Bronchial epithelial cell (primary cell): ENCODE data around the gene HMCES. TPM values are rescaled to one million over a fixed set of nuclear protein-coding genes. Genes with fewer than 3 reads are reported as not detected.
A peak's percentile ranks its signal among the peaks of the same experiment; 100 is the strongest.

ENCODE experiments used
- DNase-seq: peaks from one replicate; pipeline ENCODE4 v3.0.0-alpha.2; 2010; ENCODE audit warnings: low read depth
- FAIRE-seq: peaks from 2 replicates; lab custom pipeline; 2011; peaks lifted over from hg19 to GRCh38; lab: Jason Lieb, UNC
- H3K27me3 ChIP-seq: 2 replicates; pipeline ENCODE4 v1.5.1; 2011; ENCODE audit warnings: low read length; ENCODE audit not compliant: control insufficient read depth, insufficient read depth
- H3K36me3 ChIP-seq: 2 replicates; pipeline ENCODE4 v1.5.1; 2011; ENCODE audit warnings: low read length; ENCODE audit not compliant: control insufficient read depth, insufficient read depth
- H3K4me3 ChIP-seq: 2 replicates; pipeline ENCODE4 v1.5.1; 2011; ENCODE audit warnings: mild to moderate bottlenecking, low read depth, low read length, control low read depth
- total RNA-seq: library from RNA; depleted of rRNA; stranded (reverse); fragments of >200 nt; gene quantifications from 2 replicates; pipeline ENCODE4 v1.2.1, GENCODE V29; 2014
- TF ChIP-seq, protein P1 (sequence below): IDR thresholded peaks from 2 replicates; pipeline ENCODE4 v1.5.1; 2011; ENCODE audit warnings: mild to moderate bottlenecking, moderate library complexity, low read length, control low read depth, inconsistent platforms; ENCODE audit not compliant: insufficient read depth, severe bottlenecking

The HMCES gene
- total RNA-seq, 1 donor from 2014 or later: 30.5 TPM

DNA sequence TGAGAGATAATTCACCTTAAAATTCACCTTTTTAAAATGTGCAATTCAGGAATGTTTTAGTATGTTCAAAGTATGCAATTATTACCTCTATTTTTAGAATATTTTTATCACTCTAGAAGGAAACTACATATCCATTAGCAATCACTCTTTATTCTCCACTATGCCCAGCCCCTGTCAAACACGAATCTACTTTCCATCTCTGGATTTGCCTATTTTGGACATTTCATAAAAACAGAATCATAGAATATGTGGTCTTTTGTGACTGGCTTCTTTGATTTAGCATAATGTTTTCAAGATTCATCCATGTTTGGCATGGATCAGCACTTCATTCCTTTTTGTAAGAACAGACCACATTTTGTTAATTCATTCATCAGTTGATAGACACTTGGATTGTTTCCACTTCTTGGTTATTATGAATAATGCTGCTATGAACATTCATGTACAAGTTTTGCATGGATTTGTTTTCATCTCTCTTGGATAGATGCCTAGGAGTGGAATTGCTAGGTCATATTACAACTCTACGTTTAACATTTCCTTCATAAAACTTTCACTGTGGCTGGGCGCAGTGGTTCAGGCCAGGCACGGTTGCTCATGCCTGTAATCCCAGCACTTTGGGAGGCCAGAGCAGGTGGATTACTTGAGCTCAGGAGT lies 12.7 kb downstream of the HMCES start:
- no peaks in the 10 kb centered on the region for H3K27me3 ChIP-seq
- no peak for DNase-seq
- TF ChIP-seq, protein P1, sequence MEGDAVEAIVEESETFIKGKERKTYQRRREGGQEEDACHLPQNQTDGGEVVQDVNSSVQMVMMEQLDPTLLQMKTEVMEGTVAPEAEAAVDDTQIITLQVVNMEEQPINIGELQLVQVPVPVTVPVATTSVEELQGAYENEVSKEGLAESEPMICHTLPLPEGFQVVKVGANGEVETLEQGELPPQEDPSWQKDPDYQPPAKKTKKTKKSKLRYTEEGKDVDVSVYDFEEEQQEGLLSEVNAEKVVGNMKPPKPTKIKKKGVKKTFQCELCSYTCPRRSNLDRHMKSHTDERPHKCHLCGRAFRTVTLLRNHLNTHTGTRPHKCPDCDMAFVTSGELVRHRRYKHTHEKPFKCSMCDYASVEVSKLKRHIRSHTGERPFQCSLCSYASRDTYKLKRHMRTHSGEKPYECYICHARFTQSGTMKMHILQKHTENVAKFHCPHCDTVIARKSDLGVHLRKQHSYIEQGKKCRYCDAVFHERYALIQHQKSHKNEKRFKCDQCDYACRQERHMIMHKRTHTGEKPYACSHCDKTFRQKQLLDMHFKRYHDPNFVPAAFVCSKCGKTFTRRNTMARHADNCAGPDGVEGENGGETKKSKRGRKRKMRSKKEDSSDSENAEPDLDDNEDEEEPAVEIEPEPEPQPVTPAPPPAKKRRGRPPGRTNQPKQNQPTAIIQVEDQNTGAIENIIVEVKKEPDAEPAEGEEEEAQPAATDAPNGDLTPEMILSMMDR: no peak
- peaks cover 8% of the 10 kb centered on the region for H3K36me3 ChIP-seq
- FAIRE-seq: no peak
- H3K4me3 ChIP-seq: no peak overlapping the region

DNA sequence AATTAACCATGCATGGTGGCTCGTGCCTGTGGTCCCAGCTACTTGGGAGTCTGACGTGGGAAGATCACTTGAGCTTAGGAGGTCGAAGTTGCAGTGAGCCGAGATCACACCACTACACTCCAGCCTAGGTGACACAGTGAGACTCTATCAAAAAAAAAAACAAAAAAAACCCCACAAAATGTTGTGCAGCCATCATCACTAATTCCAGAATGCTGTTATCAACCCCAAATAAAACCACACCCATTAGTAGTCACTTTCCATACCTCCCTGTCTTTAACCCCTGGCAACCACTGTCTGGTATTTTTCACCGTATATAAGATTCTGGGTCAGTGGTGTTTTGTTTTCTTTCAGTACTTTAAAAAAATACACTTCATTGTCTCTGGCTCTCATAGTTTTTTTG lies 16.6 kb downstream of the HMCES start:
- TF ChIP-seq, protein P1: no peak
- DNase-seq (no peak), FAIRE-seq (no peak)
- Histone ChIP-seq H3K36me3 (peaks cover 13% of the 10 kb centered on the region), H3K27me3 (no peaks in the 10 kb centered on the region), H3K4me3 (no peak overlapping the region)

DNA sequence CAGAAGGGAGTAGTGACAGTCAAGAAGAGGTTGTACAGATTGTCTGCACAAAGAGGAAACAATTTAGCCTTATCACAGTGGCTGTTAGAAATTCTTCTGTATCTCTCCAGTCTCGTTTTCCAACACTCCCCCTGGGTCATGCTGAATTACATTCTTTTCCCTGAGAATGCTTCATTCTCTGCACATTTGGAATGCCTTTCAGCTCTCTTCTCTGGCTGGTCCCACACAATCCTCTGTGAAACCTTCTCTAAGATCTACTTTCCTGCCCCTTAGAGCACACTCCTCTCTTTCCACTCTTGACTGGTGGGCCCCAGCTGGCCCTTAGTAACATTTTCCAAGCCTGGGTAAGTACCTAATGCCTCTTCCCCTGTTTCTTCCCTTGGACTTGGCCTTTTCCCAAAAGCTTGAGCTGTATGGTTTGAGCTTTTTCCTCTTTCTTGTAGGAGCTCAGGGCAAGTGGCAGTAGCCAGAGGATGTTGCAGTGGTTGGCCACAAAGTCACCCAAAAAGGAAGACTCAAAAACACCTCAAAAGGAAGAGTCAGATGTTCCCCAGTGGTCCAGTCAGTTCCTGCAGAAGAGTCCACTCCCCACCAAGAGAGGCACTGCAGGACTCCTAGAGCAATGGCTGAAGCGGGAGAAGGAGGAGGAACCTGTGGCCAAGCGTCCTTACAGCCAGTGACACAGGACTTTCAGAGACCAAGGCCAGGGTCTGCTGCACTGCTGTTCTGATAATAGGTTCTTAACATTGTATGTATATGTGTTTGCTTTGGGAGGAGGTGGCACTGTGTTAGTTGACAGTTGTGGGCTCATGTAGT lies 25.7 kb downstream of the HMCES start:
- H3K27me3 ChIP-seq: no peaks in the 10 kb centered on the region
- peaks cover 7% of the 10 kb centered on the region for H3K36me3 ChIP-seq
- DNase-seq (no peak), FAIRE-seq (no peak)
- TF ChIP-seq, protein P1: no peak
- H3K4me3 ChIP-seq: no peak overlapping the region

DNA sequence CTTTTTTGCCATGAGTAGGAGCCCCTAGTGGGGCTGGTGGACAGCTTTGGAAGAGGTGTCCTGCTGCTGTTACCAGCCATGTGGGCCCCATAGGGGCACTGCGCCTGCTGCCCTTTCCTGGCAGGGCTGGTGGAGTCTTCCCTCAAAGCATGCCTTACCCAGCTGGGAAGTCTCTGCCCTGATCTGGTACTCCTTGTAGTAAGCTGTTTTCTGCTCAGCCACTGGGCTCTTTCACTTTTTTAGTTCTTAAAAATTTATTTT lies 26.2 kb downstream of the HMCES start:
- no peaks in the 10 kb centered on the region for H3K27me3 ChIP-seq
- peaks cover 7% of the 10 kb centered on the region for H3K36me3 ChIP-seq
- no peak for DNase-seq
- H3K4me3 ChIP-seq: no peak overlapping the region
- no peak for FAIRE-seq
- TF ChIP-seq, protein P1: no peak

DNA sequence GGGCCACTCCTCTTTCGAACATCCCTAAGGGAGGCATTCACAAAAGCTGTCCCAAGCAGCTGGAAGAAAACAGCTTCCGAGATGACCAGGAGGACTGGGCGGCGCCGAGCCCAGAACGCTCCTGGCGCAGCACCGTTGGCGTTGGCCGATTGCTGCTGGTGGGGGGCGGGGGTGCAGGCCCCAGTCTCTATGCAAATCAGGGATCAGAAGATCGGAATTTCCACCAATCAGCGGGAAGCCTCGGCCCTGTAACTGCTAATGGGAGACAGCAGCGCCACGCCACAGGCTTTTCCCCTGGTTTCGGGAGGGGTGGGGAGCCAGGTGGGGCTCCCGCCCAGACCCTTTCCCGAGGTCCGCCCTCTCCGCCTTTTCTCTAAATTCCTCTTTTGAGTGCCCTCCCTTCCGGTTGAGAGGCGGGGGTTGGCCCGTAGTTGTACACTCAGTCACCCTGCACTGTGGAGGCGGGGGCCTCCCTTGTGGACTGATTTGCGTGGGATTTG lies 27.0 kb downstream of the HMCES start:
- peaks cover 3% of the 10 kb centered on the region for H3K36me3 ChIP-seq
- TF ChIP-seq, protein P1: no peak
- FAIRE-seq (no peak), DNase-seq (peak; percentile 94)
- peak overlapping the region; percentile 11 for H3K4me3 ChIP-seq
- no peaks in the 10 kb centered on the region for H3K27me3 ChIP-seq
